ENCODE measurements around the gene AVEN. TPM values are rescaled to one million over a fixed set of nuclear protein-coding genes. Genes with fewer than 3 reads are reported as not detected.
"Not testable (repeated sequence)": the region's sequence is repeated elsewhere in the genome, so short reads cannot be mapped to it uniquely, and the experiment has no call there.

AVEN gene
- total RNA-seq, 1 donor from 2014 or later = 16.2 TPM

- Histone ChIP-seq H3K27me3 (ENCODE audit: control insufficient read depth in 3 of 3, insufficient read depth in 3 of 3, low read length in 3 of 3) (no peaks in the 10 kb centered on the region), H3K4me3 (ENCODE audit: low read length in 3 of 3) (no peak overlapping the region), H3K4me1 (ENCODE audit: control insufficient read depth in 3 of 3, insufficient read depth in 3 of 3, low read length in 3 of 3) (peaks cover 5 to 8% (median 5%) of the 10 kb centered on the region in 3 donors), H3K27ac (ENCODE audit: low read depth, low read length) (no peak overlapping the region), H3K9ac (ENCODE audit: low read depth in 1 of 3, low read length in 3 of 3) (no peak overlapping the region), H3K9me3 (ENCODE audit: control insufficient read depth in 3 of 3, low read length in 3 of 3) (no peaks in the 10 kb centered on the region), H3K36me3 (ENCODE audit: control insufficient read depth in 3 of 3, insufficient read depth in 3 of 3, low read length in 3 of 3) (no peaks in the 10 kb centered on the region)
Observed at GRCh38 chr15:34043813-34044212, 4.8 kb upstream of the AVEN start.

- no peak overlapping the region for H3K4me3 ChIP-seq (ENCODE audit: low read length in 3 of 3)
Observed at GRCh38 chr15:34043391-34043790, 4.4 kb upstream of the AVEN start.

GRCh38 chr15:34039790-34040113 lies 748 bp upstream of the AVEN start:
- no peaks in the 10 kb centered on the region for H3K36me3 ChIP-seq (ENCODE audit: control insufficient read depth in 3 of 3, insufficient read depth in 3 of 3, low read length in 3 of 3)
- peak overlapping the region; percentile 56 to 97 (median 95) for H3K9ac ChIP-seq (ENCODE audit: low read depth in 1 of 3, low read length in 3 of 3)
- H3K4me1 ChIP-seq (ENCODE audit: control insufficient read depth in 3 of 3, insufficient read depth in 3 of 3, low read length in 3 of 3) = peaks cover 5 to 10% (median 7%) of the 10 kb centered on the region in 3 donors
- no peaks in the 10 kb centered on the region for H3K9me3 ChIP-seq (ENCODE audit: control insufficient read depth in 3 of 3, low read length in 3 of 3)
- no peaks in the 10 kb centered on the region for H3K27me3 ChIP-seq (ENCODE audit: control insufficient read depth in 3 of 3, insufficient read depth in 3 of 3, low read length in 3 of 3)
- peak overlapping the region; percentile 73 to 97 (median 95) for H3K4me3 ChIP-seq (ENCODE audit: low read length in 3 of 3)
- peak overlapping the region; percentile 75 for H3K27ac ChIP-seq (ENCODE audit: low read depth, low read length)

More at GRCh38 chr15:34043391-34043790, 4.4 kb upstream of the AVEN start:
- H3K9me3 ChIP-seq (ENCODE audit: control insufficient read depth in 3 of 3, low read length in 3 of 3) = no peaks in the 10 kb centered on the region
- no peak overlapping the region for H3K9ac ChIP-seq (ENCODE audit: low read depth in 1 of 3, low read length in 3 of 3)
- no peaks in the 10 kb centered on the region for H3K36me3 ChIP-seq (ENCODE audit: control insufficient read depth in 3 of 3, insufficient read depth in 3 of 3, low read length in 3 of 3)
- no peaks in the 10 kb centered on the region for H3K27me3 ChIP-seq (ENCODE audit: control insufficient read depth in 3 of 3, insufficient read depth in 3 of 3, low read length in 3 of 3)
- peaks cover 5 to 8% (median 5%) of the 10 kb centered on the region in 3 donors for H3K4me1 ChIP-seq (ENCODE audit: control insufficient read depth in 3 of 3, insufficient read depth in 3 of 3, low read length in 3 of 3)
- no peak overlapping the region for H3K27ac ChIP-seq (ENCODE audit: low read depth, low read length)

DNA sequence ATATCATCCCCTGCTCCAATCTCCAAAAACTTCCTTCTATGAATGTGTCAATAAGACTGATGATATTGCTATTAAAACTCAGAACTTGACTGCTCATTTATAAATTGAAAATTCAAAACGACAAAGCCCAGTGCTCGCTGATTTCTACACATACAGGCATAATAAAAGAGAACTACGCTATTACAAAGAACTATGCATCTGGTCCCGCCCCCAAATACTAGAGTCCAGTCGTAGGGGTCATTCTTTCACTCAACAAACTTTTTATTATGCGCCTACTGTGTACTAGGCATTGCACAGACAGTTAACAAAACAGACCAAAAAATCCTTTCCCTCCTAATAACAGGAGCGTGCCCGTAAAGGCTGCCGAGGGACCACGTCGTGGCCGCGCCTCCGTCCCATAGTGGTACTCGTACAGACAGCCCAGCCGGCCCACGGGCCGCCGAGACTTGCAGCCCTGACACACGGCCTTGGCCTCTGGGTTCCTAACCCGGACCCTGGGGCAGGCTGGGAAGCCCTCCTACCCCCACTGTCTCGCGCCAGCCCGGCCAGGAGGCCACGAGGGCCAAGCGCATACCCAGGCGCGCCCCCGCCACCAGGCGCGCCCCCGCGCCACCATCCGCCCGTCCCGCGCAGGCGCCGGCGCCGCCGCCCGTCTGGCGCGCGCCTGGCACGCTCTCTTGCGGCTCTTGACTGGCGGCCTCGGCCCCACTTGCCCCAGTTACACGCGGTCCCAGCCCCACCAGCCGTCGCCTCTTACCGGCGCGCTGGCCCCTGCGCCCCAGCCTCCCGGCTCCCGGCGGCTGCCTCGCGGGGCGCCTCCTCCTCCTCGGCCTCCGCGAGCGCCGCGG lies 757 bp downstream of the AVEN start:
- Histone ChIP-seq H3K27me3 (ENCODE audit: control insufficient read depth in 3 of 3, insufficient read depth in 3 of 3, low read length in 3 of 3) (no peaks in the 10 kb centered on the region), H3K4me3 (ENCODE audit: low read length in 3 of 3) (peak overlapping the region; percentile 78 to 97 (median 95)), H3K4me1 (ENCODE audit: control insufficient read depth in 3 of 3, insufficient read depth in 3 of 3, low read length in 3 of 3) (peaks cover 5 to 10% (median 7%) of the 10 kb centered on the region in 3 donors), H3K27ac (ENCODE audit: low read depth, low read length) (peak overlapping the region; percentile 82), H3K36me3 (ENCODE audit: control insufficient read depth in 3 of 3, insufficient read depth in 3 of 3, low read length in 3 of 3) (no peaks in the 10 kb centered on the region), H3K9ac (ENCODE audit: low read depth in 1 of 3, low read length in 3 of 3) (peak overlapping the region; percentile 88 to 97 (median 95)), H3K9me3 (ENCODE audit: control insufficient read depth in 3 of 3, low read length in 3 of 3) (no peaks in the 10 kb centered on the region)

DNA sequence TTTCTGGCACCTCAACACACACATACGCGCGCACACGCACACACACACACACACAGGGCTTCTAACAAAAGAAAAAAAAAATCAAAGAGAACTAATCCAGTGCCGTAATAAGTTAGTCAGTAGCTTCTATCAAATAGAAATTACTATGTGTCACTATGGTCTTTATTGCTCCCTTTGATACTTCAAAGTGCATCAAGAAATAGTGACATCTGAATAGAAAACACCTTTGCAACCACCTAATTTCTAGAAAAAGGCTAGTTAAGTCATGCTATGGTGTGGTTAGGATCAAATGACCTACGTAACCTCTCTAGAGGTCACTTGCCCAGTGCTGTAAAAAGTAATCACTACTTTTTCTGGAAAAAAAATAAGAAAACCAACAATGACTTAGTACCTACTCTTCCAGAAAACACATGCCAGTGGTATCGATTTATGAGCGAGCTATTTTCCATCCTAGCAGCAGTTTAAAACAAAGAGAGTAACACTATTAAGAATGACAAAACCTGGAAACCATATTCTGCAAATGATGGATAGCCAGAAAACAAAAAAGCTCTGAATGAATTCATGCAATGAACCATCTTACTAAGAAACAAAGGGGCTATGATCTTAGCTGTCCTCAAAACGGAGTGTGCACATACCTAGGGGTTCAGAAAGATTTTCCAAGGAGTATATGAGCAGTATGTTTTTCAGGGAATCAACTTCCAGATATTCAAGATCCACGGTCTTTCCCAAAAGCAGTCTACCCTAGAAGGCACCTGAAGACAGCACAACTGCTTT lies 6.8 kb downstream of the AVEN start:
- Histone ChIP-seq H3K36me3 (ENCODE audit: control insufficient read depth in 3 of 3, insufficient read depth in 3 of 3, low read length in 3 of 3) (no peaks in the 10 kb centered on the region), H3K9ac (ENCODE audit: low read depth in 1 of 3, low read length in 3 of 3) (no peak overlapping the region), H3K27me3 (ENCODE audit: control insufficient read depth in 3 of 3, insufficient read depth in 3 of 3, low read length in 3 of 3) (no peaks in the 10 kb centered on the region), H3K27ac (ENCODE audit: low read depth, low read length) (no peak overlapping the region), H3K9me3 (ENCODE audit: control insufficient read depth in 3 of 3, low read length in 3 of 3) (no peaks in the 10 kb centered on the region), H3K4me3 (ENCODE audit: low read length in 3 of 3) (no peak overlapping the region), H3K4me1 (ENCODE audit: control insufficient read depth in 3 of 3, insufficient read depth in 3 of 3, low read length in 3 of 3) (peaks cover 0 to 2% (median 0%) of the 10 kb centered on the region in 3 donors)

DNA sequence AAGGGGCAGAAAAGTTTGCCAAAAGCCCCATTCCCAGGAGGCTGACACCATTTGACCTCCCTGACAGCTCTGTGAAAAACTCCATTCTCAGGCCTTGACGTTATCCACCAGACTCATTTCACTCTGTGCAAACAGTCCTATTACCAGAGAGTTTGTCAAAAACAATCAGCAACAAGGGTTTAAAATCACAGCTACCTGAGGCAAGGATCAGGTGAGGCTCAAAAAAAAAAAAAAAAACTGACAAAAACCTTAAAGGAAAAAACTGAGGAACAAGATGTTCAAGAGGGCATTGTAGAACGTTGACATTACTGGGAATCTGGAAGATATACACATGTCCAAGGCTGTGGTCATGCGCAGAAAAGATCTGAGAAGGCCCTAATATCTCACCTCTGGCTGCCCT lies 11.4 kb downstream of the AVEN start:
- H3K9me3 ChIP-seq (ENCODE audit: control insufficient read depth in 3 of 3, low read length in 3 of 3) = no peaks in the 10 kb centered on the region
- no peak overlapping the region for H3K27ac ChIP-seq (ENCODE audit: low read depth, low read length)
- no peak overlapping the region for H3K4me3 ChIP-seq (ENCODE audit: low read length in 3 of 3)
- H3K9ac ChIP-seq (ENCODE audit: low read depth in 1 of 3, low read length in 3 of 3) = no peak overlapping the region
- no peaks in the 10 kb centered on the region for H3K36me3 ChIP-seq (ENCODE audit: control insufficient read depth in 3 of 3, insufficient read depth in 3 of 3, low read length in 3 of 3)
- no peaks in the 10 kb centered on the region for H3K27me3 ChIP-seq (ENCODE audit: control insufficient read depth in 3 of 3, insufficient read depth in 3 of 3, low read length in 3 of 3)
- no peaks in the 10 kb centered on the region for H3K4me1 ChIP-seq (ENCODE audit: control insufficient read depth in 3 of 3, insufficient read depth in 3 of 3, low read length in 3 of 3)

DNA sequence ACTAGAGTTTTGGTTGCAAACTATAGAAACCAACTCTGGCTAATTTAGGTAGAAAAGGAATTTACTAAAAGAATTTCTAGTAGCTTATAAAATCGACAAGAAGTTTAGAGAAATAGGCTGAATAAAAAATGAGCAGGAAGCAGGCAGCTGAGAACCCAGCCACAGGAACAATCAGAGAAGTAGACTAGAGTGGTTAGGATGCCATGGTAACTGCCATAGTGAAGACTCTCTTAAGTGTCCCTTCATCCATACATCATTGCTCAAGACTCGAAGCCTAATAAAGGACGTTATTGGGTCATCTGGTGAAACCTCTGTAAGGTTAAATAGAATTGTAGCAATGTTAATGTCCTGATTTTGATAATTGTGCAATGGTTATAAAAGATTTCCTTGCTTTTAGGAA lies 13.8 kb downstream of the AVEN start:
- Histone ChIP-seq H3K9me3 (ENCODE audit: control insufficient read depth in 3 of 3, low read length in 3 of 3) (no peaks in the 10 kb centered on the region), H3K9ac (ENCODE audit: low read depth in 1 of 3, low read length in 3 of 3) (no peak overlapping the region), H3K27ac (ENCODE audit: low read depth, low read length) (no peak overlapping the region)

DNA sequence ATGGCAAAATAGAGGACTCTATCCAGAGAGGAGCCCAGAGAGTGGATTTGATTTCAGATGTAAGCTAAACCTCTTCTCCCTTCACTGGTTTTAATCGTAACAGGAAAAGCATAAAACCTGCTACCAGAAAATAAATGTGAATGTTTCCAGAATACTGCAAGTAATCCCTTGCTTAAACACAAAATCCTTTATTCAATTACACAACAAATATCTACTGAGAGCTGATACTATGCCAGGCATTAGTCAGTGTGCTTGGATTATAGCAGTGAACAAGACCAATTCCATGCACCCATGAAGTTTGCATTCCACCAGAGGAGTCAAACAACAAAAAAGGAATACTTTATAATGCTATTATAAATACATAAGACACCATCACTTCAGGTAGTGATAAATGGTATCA lies 15.1 kb downstream of the AVEN start:
- H3K27me3 ChIP-seq (ENCODE audit: control insufficient read depth in 3 of 3, insufficient read depth in 3 of 3, low read length in 3 of 3) = no peaks in the 10 kb centered on the region
- H3K9ac ChIP-seq (ENCODE audit: low read depth in 1 of 3, low read length in 3 of 3) = no peak overlapping the region
- H3K36me3 ChIP-seq (ENCODE audit: control insufficient read depth in 3 of 3, insufficient read depth in 3 of 3, low read length in 3 of 3) = no peaks in the 10 kb centered on the region
- H3K27ac ChIP-seq (ENCODE audit: low read depth, low read length) = no peak overlapping the region
- H3K4me3 ChIP-seq (ENCODE audit: low read length in 3 of 3) = no peak overlapping the region
- H3K4me1 ChIP-seq (ENCODE audit: control insufficient read depth in 3 of 3, insufficient read depth in 3 of 3, low read length in 3 of 3) = no peaks in the 10 kb centered on the region
- H3K9me3 ChIP-seq (ENCODE audit: control insufficient read depth in 3 of 3, low read length in 3 of 3) = no peaks in the 10 kb centered on the region

More for the DNA sequence above, 13.8 kb downstream of the AVEN start:
- no peaks in the 10 kb centered on the region for H3K4me1 ChIP-seq (ENCODE audit: control insufficient read depth in 3 of 3, insufficient read depth in 3 of 3, low read length in 3 of 3)
- no peaks in the 10 kb centered on the region for H3K27me3 ChIP-seq (ENCODE audit: control insufficient read depth in 3 of 3, insufficient read depth in 3 of 3, low read length in 3 of 3)
- no peaks in the 10 kb centered on the region for H3K36me3 ChIP-seq (ENCODE audit: control insufficient read depth in 3 of 3, insufficient read depth in 3 of 3, low read length in 3 of 3)
- no peak overlapping the region for H3K4me3 ChIP-seq (ENCODE audit: low read length in 3 of 3)

GRCh38 chr15:34019369-34019990 lies 19.5 kb downstream of the AVEN start:
- Histone ChIP-seq H3K9ac (ENCODE audit: low read depth in 1 of 3, low read length in 3 of 3) (no peak overlapping the region), H3K27me3 (ENCODE audit: control insufficient read depth in 3 of 3, insufficient read depth in 3 of 3, low read length in 3 of 3) (no peaks in the 10 kb centered on the region), H3K36me3 (ENCODE audit: control insufficient read depth in 3 of 3, insufficient read depth in 3 of 3, low read length in 3 of 3) (no peaks in the 10 kb centered on the region), H3K9me3 (ENCODE audit: control insufficient read depth in 3 of 3, low read length in 3 of 3) (no peaks in the 10 kb centered on the region), H3K4me1 (ENCODE audit: control insufficient read depth in 3 of 3, insufficient read depth in 3 of 3, low read length in 3 of 3) (no peaks in the 10 kb centered on the region), H3K4me3 (ENCODE audit: low read length in 3 of 3) (no peak overlapping the region), H3K27ac (ENCODE audit: low read depth, low read length) (no peak overlapping the region)

DNA sequence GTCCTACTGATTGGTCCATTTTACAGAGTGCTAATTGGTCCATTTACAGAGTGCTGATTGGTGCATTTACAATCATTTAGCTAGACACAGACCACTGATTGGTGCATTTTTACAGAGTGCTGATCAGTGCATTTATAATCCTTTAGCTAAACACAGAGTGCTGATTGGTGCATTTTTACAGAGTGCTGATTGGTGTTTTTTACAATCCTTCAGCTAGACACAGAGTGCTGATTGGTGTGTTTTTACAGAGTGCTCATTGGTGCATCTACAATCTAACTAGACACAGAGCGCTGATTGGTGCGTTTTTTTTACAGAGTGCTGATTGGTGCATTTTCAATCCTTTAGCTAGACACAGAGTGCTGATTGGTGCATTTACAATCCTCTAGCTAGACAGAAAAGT lies 20.3 kb downstream of the AVEN start:
- H3K9me3 ChIP-seq (ENCODE audit: control insufficient read depth in 3 of 3, low read length in 3 of 3); H3K9ac ChIP-seq (ENCODE audit: low read depth in 1 of 3, low read length in 3 of 3); H3K4me1 ChIP-seq (ENCODE audit: control insufficient read depth in 3 of 3, insufficient read depth in 3 of 3, low read length in 3 of 3); H3K36me3 ChIP-seq (ENCODE audit: control insufficient read depth in 3 of 3, insufficient read depth in 3 of 3, low read length in 3 of 3); H3K27me3 ChIP-seq (ENCODE audit: control insufficient read depth in 3 of 3, insufficient read depth in 3 of 3, low read length in 3 of 3); H3K27ac ChIP-seq (ENCODE audit: low read depth, low read length); H3K4me3 ChIP-seq (ENCODE audit: low read length in 3 of 3): not testable (repeated sequence)
